ENCODE results near the gene MYNN.

- TF ChIP-seq, protein P1, sequence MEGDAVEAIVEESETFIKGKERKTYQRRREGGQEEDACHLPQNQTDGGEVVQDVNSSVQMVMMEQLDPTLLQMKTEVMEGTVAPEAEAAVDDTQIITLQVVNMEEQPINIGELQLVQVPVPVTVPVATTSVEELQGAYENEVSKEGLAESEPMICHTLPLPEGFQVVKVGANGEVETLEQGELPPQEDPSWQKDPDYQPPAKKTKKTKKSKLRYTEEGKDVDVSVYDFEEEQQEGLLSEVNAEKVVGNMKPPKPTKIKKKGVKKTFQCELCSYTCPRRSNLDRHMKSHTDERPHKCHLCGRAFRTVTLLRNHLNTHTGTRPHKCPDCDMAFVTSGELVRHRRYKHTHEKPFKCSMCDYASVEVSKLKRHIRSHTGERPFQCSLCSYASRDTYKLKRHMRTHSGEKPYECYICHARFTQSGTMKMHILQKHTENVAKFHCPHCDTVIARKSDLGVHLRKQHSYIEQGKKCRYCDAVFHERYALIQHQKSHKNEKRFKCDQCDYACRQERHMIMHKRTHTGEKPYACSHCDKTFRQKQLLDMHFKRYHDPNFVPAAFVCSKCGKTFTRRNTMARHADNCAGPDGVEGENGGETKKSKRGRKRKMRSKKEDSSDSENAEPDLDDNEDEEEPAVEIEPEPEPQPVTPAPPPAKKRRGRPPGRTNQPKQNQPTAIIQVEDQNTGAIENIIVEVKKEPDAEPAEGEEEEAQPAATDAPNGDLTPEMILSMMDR (IDR thresholded peaks at IDR 0.05), result no peak
- no peak for TF ChIP-seq EZH2 (IDR thresholded peaks at IDR 0.05)
These were observed 63.7 kb downstream of the MYNN start for GRCh38 chr3:169836942-169837275.

Measured in neural progenitor cell (in vitro differentiated cells).